ENCODE data around the gene SLAMF1.

SLAMF1 gene

DNA sequence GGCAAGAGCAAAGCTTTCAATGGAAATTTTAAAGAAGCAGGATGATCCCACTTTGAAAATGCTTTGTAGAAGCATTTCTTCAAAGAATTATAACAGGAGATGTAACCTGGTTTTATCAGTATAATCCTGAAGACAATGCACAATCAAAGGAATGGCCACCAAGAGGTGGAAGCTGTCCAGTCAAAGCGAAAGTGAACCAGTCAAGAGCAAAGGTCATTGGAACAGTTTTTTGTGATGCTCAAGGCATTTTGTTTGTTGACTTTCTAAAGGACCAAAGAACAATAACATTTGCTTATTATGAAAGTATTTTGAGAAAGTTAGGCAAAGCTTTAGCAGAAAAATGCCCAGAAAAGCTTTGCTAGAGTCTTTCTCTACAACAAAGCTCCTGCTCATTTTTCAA, 62.1 kb downstream of the SLAMF1 start:
- TF ChIP-seq GATA2 (IDR thresholded peaks at IDR 0.05; ENCODE audit: low read depth, low read length) = no peak

DNA sequence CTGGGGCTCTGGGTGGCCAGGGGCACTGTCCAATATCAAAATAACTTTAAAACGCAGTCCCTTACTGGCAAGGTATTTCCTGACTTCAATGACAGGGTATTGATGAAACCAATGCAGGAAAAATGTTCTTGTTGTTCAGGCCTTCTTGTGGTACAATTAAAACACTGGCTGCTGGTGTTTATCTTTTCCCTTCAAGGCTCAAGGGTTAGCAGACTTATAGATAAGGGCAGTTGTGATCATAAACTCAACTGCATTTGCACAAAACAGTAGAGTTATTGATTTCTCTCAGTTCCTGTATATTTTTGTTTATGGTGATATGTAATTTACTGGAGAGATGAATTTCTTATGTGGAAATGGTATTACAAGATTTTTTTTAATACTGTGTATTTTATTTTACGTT, 64.9 kb downstream of the SLAMF1 start:
- TF ChIP-seq GATA3 (IDR thresholded peaks at IDR 0.05; ENCODE audit: low read depth, low read length) = no peak
- TF ChIP-seq GATA2 (IDR thresholded peaks at IDR 0.05; ENCODE audit: low read depth, low read length) = no peak

DNA sequence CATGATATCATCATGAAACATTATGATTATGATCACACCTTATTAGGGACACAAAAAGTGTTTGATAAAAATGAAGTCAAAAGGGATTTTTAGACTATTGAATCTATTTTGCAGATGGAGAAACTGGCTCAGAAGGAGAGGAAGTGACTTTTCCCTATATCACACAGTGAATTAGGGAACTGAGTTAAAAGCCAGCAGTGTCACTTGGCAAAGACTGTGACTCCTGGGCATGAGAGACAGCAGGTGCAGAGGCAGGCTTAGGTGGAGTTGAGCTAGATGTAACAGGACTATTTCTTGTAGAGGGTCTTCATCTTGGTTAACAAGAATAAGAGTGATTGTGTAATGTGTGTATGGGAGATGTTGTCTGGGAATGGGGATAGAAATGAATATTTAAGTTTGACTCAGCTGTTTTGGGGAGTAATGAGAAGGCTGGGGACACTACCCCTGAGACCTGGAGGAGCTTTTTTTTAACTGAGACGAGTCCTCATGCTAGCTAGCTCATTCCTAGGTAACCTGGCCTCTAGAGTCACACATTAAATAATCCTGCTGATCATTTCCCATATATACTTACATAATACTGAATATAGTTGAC, 66.5 kb downstream of the SLAMF1 start:
- TF ChIP-seq GATA2 (IDR thresholded peaks at IDR 0.05; ENCODE audit: low read depth, low read length) (no peak), GATA3 (IDR thresholded peaks at IDR 0.05; ENCODE audit: low read depth, low read length) (no peak)

DNA sequence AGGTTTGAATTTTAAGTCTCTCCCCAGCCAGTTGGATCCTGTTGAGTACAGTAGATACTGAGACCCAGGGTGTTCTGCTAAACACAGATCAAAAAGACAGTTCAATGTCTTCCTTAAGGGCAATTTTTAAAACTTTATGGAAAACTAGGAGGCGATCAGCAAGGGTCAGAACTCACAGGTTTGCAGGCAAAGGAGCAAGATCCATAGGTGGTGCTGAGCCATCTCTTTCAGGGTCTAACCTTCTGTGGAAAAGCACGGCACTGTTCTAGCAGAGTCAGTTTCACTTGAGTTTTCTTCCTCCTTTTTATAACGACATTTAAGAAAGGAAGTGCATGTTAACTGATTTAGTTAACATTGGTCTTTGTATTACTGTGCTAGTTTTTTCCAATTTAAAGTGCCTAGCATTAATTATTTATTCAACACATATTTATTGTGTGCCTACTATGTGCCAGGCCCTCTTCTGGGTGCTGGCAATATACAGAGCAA, 67.6 kb downstream of the SLAMF1 start, which contains the start of gene CD84:
Gene CD84 (minus strand): TSS at position 281 of the 486 bp plus-strand sequence. CDS start 59 bp downstream, at position 222.
- TF ChIP-seq GATA2 (IDR thresholded peaks at IDR 0.05; ENCODE audit: low read depth, low read length) (no peak), GATA3 (IDR thresholded peaks at IDR 0.05; ENCODE audit: low read depth, low read length) (no peak)

DNA sequence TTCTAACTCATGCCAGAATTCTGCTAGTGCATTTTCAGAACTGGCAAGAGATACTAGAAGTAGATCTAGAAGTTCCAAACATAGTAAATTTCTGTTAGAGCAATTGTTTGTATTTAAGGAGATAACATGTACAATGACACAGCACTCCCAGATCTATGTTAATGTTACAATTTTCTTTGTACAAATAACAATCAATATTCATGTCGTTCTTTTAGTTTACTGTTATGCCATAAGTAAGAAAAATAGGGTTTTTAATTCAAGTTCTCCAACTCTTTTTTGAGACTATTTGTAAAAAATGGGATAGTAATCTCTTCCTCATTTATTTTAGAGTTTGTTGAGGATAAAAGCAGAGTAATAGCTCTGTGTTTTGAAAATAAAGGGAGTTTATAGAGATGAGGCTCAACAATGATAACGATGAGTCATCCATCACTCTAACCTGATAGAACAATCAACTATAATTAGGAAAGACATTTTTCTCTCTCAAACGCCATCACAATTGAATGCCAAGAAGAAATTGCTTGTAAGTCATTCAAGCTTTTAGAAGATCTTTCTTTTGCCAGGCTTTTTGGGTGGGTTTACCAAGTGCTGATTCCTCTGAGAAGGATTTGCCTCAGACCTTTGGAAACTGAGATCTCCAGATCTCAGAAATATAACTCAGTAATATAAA, 68.2 kb downstream of the SLAMF1 start:
- TF ChIP-seq GATA2 (IDR thresholded peaks at IDR 0.05; ENCODE audit: low read depth, low read length) (no peak), GATA3 (IDR thresholded peaks at IDR 0.05; ENCODE audit: low read depth, low read length) (no peak)

DNA sequence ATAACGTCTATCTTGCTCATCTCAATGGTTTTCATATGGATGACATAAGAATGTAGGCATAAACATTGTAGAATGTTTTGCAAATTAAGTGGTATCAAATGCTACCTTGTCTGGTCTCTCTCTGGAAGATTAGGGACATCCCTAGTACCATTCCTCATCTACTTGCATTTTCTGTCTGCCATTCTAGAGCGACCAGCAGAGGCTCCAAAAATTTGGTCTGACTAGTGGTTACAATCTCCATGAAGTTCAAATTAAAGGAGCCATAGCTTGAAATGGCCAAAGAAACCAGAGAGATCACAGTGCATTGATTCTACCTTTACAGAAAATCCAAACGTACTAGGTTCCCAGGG, 68.7 kb downstream of the SLAMF1 start:
- TF ChIP-seq GATA2 (IDR thresholded peaks at IDR 0.05; ENCODE audit: low read depth, low read length) (no peak), GATA3 (IDR thresholded peaks at IDR 0.05; ENCODE audit: low read depth, low read length) (no peak)

DNA sequence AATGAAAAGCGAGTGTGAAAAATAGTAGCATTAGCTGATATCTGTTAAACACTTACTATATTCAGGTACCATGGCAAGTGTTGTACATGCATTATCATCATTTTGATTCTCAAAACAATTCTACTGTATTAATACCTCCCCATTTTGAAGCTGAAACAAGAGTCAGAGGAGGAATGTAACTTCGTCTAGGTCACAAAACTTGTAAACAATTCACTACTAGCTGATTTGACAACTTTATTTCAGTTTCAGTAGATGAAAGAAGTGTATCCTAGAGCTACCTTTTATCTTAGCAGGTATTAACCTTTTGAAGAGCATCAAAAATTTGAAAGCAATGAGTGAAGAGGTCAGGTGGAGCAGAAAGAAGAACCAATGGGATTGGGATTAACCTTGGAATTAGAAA, 69.2 kb downstream of the SLAMF1 start:
- TF ChIP-seq GATA2 (IDR thresholded peaks at IDR 0.05; ENCODE audit: low read depth, low read length) (no peak), GATA3 (IDR thresholded peaks at IDR 0.05; ENCODE audit: low read depth, low read length) (no peak)

DNA sequence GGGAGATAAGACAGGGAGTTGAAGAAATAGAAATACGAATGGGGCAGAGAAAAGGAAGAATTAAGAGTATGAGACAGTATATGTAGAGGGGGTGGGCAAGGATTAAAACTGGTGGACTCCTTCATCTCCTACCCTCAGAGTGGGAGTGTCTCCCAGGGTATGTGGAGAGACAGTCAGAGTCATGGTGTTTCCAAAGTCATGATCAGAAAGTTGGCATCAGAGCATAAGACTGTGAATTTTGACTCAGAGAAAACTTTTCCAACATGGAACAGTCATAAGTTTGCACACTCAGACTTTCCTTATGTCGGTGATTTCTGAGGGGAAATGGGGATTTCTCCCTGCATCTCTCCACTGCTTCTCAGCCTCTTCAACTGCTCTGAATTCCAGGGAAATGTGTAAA, 70.0 kb downstream of the SLAMF1 start:
- no peak for TF ChIP-seq GATA3 (IDR thresholded peaks at IDR 0.05; ENCODE audit: low read depth, low read length)
- TF ChIP-seq GATA2 (IDR thresholded peaks at IDR 0.05; ENCODE audit: low read depth, low read length) = no peak

DNA sequence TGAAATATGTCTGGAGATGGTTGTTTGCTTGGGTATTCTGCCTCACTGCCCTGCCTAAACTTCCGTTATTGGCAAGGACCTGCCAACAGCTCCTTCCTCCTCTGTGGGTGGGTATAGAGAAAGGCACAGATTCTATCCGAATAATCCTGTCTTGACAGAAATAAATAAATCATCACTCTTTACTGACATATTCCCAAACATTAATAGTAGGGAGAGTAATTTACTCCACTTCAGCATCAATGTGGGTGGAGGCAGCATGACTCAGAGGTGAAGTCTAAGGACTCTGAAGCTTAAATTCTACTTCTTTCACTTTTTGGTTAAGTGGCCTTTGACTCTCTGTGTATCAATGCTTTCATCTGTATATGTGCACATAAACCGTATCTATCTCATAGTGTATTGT, 70.5 kb downstream of the SLAMF1 start:
- TF ChIP-seq GATA3 (IDR thresholded peaks at IDR 0.05; ENCODE audit: low read depth, low read length) (no peak), GATA2 (IDR thresholded peaks at IDR 0.05; ENCODE audit: low read depth, low read length) (no peak)

DNA sequence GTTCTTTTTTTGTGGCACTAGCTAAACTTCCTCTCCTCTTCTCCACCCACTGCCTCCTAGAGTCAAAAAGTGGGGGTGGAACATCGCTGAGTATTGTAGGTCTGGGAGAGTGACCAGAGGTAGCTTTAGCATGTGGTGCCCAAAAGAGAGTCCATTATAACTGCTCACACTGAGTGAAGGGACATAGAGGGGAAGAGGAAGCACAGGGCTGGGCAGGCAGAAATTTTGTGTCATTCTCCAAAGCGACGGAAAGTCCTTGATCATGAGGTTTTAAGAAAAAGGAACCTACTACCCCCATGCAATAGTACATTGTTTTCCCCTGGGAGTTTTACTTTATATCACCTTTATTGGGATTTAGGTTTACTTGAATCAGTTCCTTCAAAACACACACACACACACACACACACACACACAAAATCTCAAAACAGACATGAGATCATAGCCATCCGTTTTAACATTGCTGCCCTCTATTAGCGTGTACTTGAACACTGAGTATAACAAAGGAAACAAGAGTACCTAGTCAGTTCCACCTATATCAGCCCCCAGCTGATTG, 71.7 kb downstream of the SLAMF1 start:
- TF ChIP-seq GATA3 (IDR thresholded peaks at IDR 0.05; ENCODE audit: low read depth, low read length) = no peak
- no peak for TF ChIP-seq GATA2 (IDR thresholded peaks at IDR 0.05; ENCODE audit: low read depth, low read length)

DNA sequence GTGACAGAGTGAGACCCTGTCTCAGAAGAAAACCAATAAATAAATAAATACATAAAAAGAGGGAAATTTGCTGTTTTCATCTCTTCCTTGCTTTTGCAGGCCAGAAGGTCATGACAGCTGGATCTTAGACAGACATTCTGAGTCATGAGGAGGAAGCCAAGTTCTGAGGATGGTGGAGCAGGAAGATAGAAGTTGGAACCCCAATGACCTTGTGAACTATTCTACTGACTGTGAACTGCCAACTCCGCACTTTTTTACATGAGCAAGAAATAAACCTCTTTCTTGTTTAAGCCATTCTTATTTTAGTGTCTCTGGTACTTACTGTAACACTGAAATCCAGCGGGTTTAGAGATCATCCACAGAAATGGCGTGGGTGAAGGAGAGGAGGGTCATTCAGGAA, 76.0 kb downstream of the SLAMF1 start:
- TF ChIP-seq GATA2 (IDR thresholded peaks at IDR 0.05; ENCODE audit: low read depth, low read length) (no peak), GATA3 (IDR thresholded peaks at IDR 0.05; ENCODE audit: low read depth, low read length) (no peak)

DNA sequence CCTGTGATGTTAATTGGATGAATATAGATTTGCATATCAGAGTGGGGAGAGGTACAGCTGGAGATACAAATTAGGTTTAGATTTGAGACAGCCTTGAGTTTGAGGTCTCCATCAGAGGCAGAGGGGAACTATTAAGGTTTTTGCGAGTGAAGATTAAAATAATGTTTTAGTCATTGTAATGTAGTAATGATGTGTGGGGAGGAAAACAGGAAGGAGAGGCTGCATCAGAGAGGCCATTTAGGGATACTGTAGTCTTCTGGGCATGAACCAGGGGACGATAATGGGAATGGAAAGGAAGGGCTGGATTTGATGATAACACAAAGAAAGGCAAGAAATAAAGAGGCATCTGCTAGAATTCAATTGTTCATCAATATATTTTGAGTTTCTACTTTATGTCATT, 77.0 kb downstream of the SLAMF1 start:
- TF ChIP-seq GATA3 (IDR thresholded peaks at IDR 0.05; ENCODE audit: low read depth, low read length) = no peak
- TF ChIP-seq GATA2 (IDR thresholded peaks at IDR 0.05; ENCODE audit: low read depth, low read length) = no peak

DNA sequence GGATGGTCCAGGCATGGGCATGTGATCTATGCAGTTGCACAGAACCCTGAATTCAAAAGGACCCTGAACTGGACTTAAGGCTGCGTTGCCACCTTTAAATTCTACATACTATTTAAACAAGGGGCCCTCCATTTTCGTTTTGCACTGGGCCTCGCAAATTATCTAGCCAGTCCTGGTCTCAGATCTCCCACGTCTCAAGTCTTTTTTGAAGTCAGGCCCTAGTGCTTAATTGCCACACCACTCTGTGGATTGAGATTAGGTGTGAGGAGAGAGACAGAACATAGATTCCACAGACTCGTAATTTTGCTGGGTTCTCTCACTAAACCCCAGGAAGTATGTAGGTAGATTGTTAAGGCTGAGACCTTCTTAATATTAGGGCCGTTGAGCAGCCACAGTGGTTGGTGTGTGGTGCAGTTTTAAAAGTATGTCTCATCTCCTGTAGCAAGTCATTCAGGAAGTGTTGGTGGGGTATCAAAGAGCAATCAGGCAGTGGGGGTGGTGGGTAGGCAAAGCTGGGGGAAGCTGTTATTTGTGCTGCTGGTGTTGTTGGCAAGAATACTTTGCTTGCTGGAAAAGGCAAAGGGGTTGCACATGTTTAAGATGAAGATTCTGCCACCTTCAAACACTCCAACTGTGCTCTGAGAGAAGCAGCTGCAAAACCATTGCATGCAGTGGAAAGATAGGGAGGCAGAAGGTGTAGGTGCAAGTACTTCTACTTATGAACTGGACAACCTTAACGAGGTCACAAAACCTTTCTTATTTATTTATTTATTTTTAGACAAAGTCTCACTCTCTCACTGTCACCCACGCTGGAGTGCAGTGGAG, 78.8 kb downstream of the SLAMF1 start:
- TF ChIP-seq GATA3 (IDR thresholded peaks at IDR 0.05; ENCODE audit: low read depth, low read length) (no peak), GATA2 (IDR thresholded peaks at IDR 0.05; ENCODE audit: low read depth, low read length) (no peak)

DNA sequence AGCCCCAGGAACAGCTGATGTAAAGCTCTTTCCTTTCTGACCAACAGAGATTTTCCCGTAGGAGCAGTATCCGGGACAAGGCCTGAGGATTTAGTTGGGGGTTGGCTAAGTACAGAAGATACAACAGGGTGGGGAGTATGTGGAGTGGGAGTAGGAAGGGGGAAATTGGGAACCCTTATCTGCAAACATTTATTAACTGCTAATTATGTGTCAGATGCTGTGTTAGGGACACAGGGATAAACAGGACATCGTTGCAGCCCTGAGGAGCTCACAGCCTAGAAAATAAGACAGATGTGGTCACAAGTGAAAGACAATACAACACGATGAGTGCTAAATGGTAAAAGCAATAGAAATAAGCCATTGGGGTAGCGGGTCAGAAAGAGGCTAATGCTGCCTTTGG, 79.5 kb downstream of the SLAMF1 start:
- TF ChIP-seq GATA2 (IDR thresholded peaks at IDR 0.05; ENCODE audit: low read depth, low read length) = no peak
- TF ChIP-seq GATA3 (IDR thresholded peaks at IDR 0.05; ENCODE audit: low read depth, low read length) = no peak
